A549 (cell line): Measurements from ENCODE around the gene DECR2.

Experiments
- EP300 ChIP-seq, 2 experiments: fragments of >200 bp; sonication (Bioruptor Twin); formaldehyde crosslinking; IDR thresholded peaks; 2 replicates in 1 of 2; 3 replicates in 1 of 2; pipeline ENCODE4 v1.6.1; 2016 to 2017
- HMGXB4 ChIP-seq: fragments of 250-450 bp; sonication (Bioruptor Pico); IDR thresholded peaks from 2 replicates; pipeline ENCODE4 v1.5.0; 2021; ENCODE audit warnings: mild to moderate bottlenecking, moderate library complexity, borderline replicate concordance
- PHF8 ChIP-seq: fragments of 200-600 bp; sonication (generic); IDR thresholded peaks from 2 replicates; pipeline ENCODE4 v1.6.1; 2016; ENCODE audit warnings: low read depth, mild to moderate bottlenecking, antibody characterized with exemption, moderate library complexity, borderline replicate concordance
- POLR2A ChIP-seq: IDR thresholded peaks from 2 replicates; pipeline ENCODE4 v1.6.1; 2012; ENCODE audit warnings: mild to moderate bottlenecking, low read length

- TF ChIP-seq EP300 (IDR thresholded peaks at IDR 0.05) = no peak
- no peak for TF ChIP-seq HMGXB4 (CRISPR knock-in tag)
- TF ChIP-seq PHF8 = no peak
- no peak for TF ChIP-seq POLR2A
These were observed 34.3 kb upstream of the DECR2 start for GRCh38 chr16:367333-367903.
